ENCODE data around the gene TRIM67. TPM values are rescaled to one million over a fixed set of nuclear protein-coding genes. Genes with fewer than 3 reads are reported as not detected.

Gene TRIM67
- total and polyA plus RNA-seq, 9 of the 15 experiments (the other 6 are each of a cell fraction or from before 2014, with no cell fraction given) = 0.04 to 0.60 (median 0.31) TPM

GRCh38 chr1:231116738-231117137 lies 45.1 kb upstream of the TRIM67 start:
- Histone ChIP-seq H3K36me3 (ENCODE audit: control insufficient read depth, insufficient read depth, low read length) (no peaks in the 10 kb centered on the region), H3K4me2 (ENCODE audit: insufficient read depth, low read length) (no peak overlapping the region), H3K79me2 (ENCODE audit: control insufficient read depth, insufficient read depth, low read length) (no peaks in the 10 kb centered on the region), H2AFZ (ENCODE audit: low read depth, low read length) (no peak overlapping the region), H3K27me3 (ENCODE audit: control insufficient read depth in 2 of 2, insufficient read depth in 2 of 2, low read length in 2 of 2) (peaks cover 0 to 8% of the 10 kb centered on the region in 2 experiments; a peak in 2 of 5 replicates), H3K4me3 (no peak overlapping the region), H3K4me1 (replicated peaks in 1 of 2; ENCODE audit: control insufficient read depth in 2 of 2, insufficient read depth in 2 of 2, low read length in 2 of 2) (no peaks in the 10 kb centered on the region), H3K9ac (ENCODE audit: insufficient read depth in 1 of 2, low read depth in 2 of 2, low read length in 2 of 2) (no peak overlapping the region), H4K20me1 (replicated peaks; ENCODE audit: control insufficient read depth, insufficient read depth, low read length) (no peaks in the 10 kb centered on the region), H3K9me1 (ENCODE audit: control insufficient read depth, insufficient read depth, low read length) (no peaks in the 10 kb centered on the region), H3K9me3 (replicated peaks; ENCODE audit: control insufficient read depth, insufficient read depth, low read depth, low read length) (no peaks in the 10 kb centered on the region), H3K27ac (ENCODE audit: extremely low read depth, low read depth, low read length) (no peak overlapping the region)
- FAIRE-seq (peak; percentile 32), ATAC-seq (no peak), DNase-seq (ENCODE audit: extremely low read depth in 1 of 4, low spot score in 3 of 4) (no peak)
- BruUV-seq (replicated peaks) = no TSS peak
- in situ Hi-C loops (cut with MboI) (no loop called here), intact Hi-C loops (cut with micrococcal nuclease) (no loop called here)
- ChIA-PET CTCF (ENCODE audit: low intra/inter-chr PET ratio) (no interaction called here), POLR2A (no interaction called here)
- WGBS (ENCODE audit: insufficient coverage, low coverage, missing lambda C conversion rate) = 6% methylated on average over 1 of the region's 1 CpG
- TF ChIP-seq ELK3 (CRISPR knock-in tag; IDR thresholded peaks at IDR 0.05) (no peak), ZBTB5 (IDR thresholded peaks at IDR 0.05) (no peak), SP2 (IDR thresholded peaks at IDR 0.05; ENCODE audit: extremely low read depth, low read depth, low read length, poor library complexity, severe bottlenecking) (no peak), ETV5 (CRISPR knock-in tag; IDR thresholded peaks at IDR 0.05; ENCODE audit: low read depth) (no peak), HES1 (IDR thresholded peaks at IDR 0.05; ENCODE audit: low read depth) (no peak), BRF2 (IDR thresholded peaks at IDR 0.05; ENCODE audit: borderline replicate concordance, insufficient read depth, insufficient read length) (no peak), ZNF512 (tag; IDR thresholded peaks at IDR 0.05) (no peak), RNF2 (IDR thresholded peaks at IDR 0.05) (no peak), MNT (conservative IDR thresholded peaks at IDR 0.05) (no peak), GTF2F1 (IDR thresholded peaks at IDR 0.05; ENCODE audit: low read depth, low read length) (no peak), ZKSCAN8 (CRISPR knock-in tag; IDR thresholded peaks at IDR 0.05) (no peak), SMARCB1 (IDR thresholded peaks at IDR 0.05; ENCODE audit: insufficient read length, low read depth) (no peak), U2AF2 (optimal IDR thresholded peaks at IDR 0.05; ENCODE audit: low read depth, low read length) (no peak), MTA2 (IDR thresholded peaks at IDR 0.05; ENCODE audit: low read depth) (no peak), MEIS2 (IDR thresholded peaks at IDR 0.05; ENCODE audit: partially characterized antibody) (no peak)

Data from K562 (cell line).